HG03135 (cell line): ENCODE results near the gene CYP17A1.
"Not testable (repeated sequence)": the region's sequence is repeated elsewhere in the genome, so short reads cannot be mapped to it uniquely, and the experiment has no call there.

Experiments used
- ATAC-seq: cut with Tn5 transposase; IDR thresholded peaks from one replicate; pipeline ENCODE4 v1.9.1; 2021; ENCODE audit warnings: mild to moderate bottlenecking, moderate library complexity; ENCODE audit not compliant: unreplicated experiment

The CYP17A1 gene, protein sequence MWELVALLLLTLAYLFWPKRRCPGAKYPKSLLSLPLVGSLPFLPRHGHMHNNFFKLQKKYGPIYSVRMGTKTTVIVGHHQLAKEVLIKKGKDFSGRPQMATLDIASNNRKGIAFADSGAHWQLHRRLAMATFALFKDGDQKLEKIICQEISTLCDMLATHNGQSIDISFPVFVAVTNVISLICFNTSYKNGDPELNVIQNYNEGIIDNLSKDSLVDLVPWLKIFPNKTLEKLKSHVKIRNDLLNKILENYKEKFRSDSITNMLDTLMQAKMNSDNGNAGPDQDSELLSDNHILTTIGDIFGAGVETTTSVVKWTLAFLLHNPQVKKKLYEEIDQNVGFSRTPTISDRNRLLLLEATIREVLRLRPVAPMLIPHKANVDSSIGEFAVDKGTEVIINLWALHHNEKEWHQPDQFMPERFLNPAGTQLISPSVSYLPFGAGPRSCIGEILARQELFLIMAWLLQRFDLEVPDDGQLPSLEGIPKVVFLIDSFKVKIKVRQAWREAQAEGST

DNA sequence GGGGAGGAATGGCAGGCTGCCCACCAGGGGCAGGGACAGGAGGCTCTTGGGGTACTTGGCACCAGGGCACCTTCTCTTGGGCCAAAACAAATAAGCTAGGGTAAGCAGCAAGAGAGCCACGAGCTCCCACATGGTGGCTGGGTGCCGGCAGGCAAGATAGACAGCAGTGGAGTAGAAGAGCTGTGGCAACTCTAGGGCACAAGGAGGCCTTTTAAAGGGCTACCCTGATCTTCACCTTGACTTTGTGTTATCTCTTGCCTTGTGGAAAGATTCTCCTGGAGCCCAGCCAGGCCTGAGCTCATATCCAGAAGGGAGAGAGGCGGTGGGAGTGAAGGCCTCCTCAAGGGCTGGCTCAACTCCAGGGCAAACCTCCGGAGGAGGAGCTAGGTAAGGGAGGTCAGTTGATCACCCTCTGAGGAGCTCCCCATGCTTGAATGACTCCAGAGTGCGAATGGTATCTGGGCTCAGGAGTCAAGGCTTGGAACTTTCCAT is at the start of gene CYP17A1:
TSS of gene CYP17A1 (minus strand) at position 184 of the 492 bp plus-strand sequence. CDS start at position 132, 52 bp downstream.
- ATAC-seq = no peak

DNA sequence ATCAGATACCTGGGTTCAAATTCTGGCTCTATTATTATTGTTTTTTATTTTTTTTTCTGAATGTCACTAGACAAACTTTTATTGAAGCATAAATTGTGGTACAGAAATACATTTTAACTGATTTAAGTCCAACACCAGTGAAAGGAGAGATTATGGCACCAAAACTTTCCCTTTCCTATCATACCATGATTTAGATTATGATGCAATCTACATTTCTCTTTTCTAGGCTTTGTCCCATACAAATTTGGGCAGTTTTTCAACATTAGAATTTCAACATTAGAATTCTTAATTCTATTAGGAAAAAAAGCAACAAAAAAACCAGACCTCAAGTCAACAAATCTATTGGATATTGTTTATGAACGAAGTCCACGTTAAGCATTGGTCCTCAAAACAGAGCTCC is 43.0 kb upstream of the CYP17A1 start:
- no peak for ATAC-seq

DNA sequence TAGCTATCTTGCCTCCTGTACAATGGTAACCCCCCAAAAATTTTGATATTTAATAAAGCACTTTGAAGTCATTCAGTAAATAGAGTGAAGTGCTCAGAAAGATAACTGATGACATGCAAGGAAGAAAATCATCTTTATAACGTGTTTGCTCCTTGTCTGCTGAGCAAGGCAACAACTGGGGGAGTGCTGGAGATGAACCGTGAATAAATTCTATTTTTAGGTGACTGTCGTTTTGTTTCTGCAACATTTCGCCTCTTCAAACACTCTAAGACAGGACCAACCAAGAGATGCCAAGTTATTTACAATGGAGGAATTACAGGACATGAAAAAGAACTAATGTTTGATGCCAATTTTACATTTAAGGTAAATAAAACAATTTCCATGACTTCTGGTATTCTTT is 41.4 kb upstream of the CYP17A1 start:
- ATAC-seq = no peak

DNA sequence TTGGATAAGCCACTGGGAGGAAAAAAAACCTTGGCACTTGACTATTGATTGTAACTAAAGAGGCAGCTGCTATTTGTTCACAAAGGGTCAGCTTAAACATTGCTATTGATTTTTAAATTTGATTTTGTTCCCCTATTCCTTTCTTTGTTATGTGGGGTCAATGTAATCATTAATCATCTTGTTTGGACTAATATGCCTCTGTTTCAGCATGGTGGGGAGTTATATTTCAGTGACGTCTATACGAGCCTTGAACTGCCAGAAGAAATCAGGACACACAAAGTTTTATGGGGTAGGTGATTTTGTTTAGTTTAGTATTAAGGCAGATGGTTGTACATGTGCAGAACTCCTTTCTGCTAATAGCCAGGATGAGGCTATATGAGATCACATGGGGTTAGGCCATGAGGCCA is 39.5 kb upstream of the CYP17A1 start:
- no peak for ATAC-seq

DNA sequence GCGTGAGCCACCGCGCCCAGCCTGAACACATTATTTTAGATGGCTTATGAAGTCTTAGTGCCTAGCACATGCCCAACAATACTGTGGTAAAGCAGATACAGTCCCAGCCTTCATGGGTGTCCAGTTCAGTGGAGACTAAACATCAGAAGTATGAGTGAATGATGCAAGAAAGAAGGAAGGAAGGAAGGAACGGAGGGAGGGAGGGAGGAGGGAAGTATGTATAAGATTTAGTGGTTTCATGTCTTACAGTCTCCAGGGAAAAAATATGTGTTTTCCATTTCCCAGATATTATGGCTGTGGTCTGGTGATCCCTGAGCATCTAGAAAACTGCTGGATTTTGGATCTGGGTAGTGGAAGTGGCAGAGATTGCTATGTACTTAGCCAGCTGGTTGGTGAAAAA is 35.0 kb upstream of the CYP17A1 start:
- no peak for ATAC-seq

DNA sequence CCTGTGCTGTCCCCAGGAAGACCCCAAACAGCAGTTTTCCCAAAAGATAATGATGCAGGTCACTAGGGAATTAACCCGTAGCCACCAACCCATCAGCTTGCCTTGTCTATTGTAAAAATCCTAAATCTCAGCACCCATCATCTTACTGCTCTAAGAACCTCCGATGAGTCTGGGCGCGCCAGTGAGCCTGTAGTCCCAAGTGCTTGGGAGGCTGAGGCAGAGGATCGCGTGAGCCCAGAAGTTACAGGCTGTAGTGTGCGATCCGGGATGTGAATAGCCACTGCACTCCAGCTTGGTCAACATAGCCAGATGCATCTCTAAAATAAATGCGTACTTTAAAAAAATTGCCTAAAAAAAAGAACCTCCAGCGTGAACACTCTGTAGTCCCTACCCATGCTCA is 33.0 kb upstream of the CYP17A1 start:
- no peak for ATAC-seq

DNA sequence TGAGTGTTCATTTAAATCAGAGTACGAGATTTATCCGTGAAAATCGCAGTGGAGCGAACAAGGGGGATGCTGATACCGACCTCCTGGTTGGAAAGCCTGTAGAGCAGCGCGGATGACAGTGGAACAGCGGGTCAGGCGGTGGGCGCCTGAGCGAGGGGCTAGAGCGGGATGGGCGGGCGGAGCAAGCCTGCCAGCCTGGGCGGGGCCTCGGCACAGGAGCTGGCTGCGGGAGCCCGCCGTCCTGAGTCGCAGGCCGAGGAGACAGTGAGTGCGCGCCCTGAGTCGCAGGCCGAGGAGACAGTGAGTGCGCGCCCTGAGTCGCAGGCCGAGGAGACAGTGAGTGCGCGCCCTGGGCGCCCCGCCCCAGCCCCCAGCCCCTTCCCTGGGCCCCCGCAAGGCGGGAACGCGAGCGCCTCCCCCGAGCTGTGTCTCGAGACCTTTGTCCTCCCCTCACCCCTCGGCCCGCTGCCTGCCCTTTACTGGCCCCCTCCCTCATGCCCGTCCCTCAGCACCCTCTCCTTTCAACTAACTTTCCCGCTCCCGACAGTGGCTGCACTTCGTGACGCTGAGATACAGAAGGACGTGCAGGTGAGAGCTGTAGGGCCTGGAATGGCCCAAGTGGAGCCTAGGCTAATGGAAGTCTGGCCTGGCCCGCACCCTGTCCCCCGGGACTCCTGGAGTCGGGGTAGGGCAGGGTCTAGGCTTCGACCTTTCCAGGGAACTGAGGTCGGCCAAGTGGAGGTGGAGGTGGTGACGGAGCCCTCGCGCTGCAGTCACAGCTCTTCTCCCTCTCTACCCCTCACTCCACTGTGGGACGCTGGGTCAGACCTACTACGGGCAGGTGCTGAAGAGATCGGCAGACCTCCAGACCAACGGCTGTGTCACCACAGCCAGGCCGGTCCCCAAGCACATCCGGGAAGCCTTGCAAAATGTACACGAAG is 32.3 kb upstream of the CYP17A1 start, which contains the start of gene AS3MT:
TSS of gene AS3MT (plus strand) at position 213 of the 941 bp plus-strand sequence. CDS start at position 336, 123 bp downstream.
- no peak for ATAC-seq

DNA sequence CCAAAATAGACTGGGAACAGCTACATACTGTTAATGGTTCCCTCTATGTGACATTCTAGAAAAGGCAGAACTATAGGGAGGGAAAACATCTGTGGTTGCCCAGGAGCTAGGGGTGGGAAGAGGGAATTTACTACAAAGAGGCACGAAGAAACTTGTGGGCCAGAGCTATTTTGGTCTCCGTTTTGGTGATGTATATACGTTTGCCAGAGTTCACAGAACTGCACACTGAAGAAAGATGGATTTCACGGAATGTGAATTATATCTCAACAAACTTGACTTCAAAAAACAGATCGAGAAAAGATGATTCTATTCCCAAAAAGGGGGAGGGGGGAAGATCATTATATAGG is 31.7 kb upstream of the CYP17A1 start:
- ATAC-seq = no peak

DNA sequence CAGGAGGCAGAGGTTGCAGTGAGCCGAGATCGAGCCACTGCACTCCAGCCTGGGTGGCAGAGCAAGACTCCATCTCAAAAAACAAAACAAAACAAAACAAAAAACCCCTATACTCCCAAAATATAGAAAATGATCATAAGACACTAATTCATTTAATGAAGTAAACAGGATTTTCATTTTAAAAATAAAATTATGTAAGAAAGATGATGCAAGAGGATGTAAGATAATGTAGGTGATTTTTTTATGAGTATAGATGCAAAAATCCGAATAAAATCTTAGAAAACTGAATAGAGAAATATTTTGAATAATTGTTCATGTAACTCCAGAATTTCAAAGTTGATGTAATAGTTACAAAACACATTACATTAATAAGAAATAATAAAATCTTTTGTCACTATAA is 28.4 kb upstream of the CYP17A1 start:
- no peak for ATAC-seq

DNA sequence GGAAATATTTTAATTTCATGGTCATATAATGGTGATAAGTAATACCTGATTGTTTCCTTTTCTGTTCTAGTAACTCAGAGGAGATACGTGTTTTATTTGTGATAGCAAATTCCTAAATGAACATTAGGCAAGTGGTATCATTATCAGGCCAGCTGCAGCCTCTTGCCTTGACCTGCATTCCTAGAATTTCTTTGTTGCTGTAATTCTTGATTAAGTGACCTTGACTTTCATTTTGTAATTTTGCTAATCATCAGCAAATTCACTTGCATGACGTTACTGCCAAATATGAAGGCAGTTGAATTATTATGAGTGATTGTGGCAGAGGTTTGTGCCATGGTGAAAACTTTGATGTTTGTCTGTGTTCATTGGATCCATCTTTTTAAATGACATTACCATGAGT is 26.4 kb upstream of the CYP17A1 start:
- ATAC-seq = no peak

DNA sequence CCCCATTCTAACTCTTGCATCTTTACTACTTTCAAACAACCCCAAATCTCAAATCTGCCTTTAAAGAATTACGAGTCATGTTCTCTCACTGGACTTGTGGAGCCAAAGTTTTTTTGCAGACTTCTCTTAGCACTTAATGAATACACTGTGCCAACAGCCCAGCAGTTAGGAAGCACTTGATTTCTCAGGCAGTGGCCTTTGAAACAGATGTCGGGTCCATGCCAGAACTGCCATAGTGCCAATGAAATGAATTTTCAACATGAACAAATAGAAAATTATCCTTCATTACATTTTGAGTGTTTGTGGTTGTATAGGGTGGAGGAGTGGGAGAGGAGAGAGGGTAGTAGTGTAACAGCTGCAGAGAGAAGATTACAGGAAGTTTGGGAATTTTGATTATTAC is 22.7 kb upstream of the CYP17A1 start:
- ATAC-seq = no peak

DNA sequence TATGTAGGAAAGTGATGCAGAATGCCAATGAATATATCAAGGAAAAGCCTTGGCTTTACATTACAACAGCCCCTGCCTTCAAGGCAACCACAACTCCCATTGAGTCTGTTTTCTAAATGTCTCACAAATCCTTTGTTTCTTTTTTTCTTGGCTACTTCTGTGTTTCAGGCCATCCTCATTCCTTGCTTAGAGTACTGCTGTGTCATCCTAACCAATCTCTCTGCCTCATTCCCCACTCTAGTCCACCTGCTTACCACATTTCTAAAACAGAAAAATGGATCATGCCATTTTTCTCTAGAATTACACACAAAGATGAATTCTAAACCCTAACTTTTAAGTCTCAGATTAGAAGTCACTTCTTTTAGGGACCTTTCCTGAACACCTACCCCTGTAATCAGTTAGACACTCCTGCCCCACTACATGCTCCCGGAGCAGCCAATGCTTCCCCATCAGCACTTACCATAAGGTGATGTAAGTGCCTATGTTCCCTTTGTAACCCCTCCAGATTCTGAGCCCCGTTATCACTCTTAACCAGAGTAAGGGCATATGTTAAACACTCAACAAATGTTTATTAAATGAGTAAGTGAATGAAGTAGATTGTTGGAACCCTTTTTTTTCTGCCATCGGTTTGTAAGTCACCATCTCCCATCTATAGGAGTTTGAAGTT is 19.7 kb upstream of the CYP17A1 start:
- ATAC-seq = no peak

DNA sequence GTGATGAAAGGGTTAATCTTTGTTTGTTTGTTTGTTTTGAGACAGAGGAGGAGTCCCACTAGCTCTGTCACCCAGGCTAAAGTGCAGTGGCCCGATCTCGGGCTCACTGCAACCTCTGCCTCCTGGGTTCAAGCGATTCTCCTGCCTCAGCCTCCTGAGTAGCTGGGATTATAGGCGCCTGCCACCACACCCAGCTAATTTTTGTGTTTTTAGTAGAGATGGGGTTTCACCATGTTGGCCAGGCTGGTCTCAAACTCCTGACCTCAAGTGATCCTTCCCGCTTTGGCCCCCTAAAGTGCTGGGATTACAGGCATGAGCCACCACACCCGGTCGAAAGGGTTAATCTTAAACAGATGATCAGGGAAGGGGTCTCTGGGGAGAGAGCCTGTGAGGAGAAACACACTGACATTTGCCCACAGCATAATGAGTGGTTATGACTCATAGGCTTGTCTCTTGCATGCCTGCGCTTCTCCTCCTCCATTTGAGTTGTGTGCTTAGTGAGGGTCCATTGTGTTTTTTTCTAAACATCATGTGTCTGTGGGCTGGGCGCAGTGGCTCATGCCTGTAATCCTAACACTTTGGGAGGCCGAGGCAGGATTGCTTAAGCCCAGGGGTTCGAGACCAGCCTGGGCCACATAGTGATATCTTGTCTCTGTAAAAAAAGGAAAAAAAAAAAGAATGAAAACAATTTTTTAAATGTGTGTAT is 18.7 kb upstream of the CYP17A1 start:
- ATAC-seq = not testable (repeated sequence)

DNA sequence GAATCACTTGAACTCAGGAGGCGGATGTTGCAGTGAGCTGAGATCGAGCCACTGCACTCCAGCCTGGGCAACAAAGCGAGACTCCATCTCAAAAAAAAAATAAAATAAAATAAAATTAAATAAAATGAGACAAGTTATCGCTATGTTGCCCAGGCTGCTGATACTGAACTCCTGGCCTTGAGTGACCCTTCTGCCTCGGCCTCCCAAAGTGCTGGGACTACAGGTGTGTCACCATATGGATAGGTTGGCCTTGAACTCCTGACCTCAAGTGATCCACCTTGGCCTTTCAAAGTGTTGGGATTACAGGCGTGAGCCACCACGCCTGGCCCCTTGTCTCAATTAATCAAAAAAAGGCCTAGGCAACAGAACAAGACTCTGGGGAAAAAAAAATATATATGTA is 16.0 kb upstream of the CYP17A1 start:
- not testable (repeated sequence) for ATAC-seq

DNA sequence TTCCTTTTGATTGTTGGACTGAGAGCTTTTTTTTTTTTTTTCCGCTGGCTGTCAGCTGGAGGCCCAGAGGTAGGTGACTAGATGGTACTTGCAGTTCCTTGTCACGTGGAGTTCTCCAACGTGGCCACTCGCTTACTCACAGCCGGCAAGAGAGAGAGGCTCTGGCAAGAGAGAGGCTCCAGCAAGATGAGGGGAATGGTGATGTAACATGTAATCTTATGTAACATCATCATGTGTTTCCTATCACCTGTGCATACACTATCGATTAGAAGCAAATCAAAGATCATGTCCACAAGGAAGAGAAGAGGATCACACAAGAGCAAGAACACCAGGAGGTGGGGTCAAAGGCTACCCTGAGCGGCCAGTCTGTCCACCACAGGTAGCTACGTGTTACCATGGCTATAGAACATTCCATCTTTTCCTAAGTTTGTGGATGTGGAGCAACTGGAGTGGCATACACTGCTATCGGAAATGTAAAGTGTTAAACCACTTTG is 12.9 kb upstream of the CYP17A1 start:
- no peak for ATAC-seq

DNA sequence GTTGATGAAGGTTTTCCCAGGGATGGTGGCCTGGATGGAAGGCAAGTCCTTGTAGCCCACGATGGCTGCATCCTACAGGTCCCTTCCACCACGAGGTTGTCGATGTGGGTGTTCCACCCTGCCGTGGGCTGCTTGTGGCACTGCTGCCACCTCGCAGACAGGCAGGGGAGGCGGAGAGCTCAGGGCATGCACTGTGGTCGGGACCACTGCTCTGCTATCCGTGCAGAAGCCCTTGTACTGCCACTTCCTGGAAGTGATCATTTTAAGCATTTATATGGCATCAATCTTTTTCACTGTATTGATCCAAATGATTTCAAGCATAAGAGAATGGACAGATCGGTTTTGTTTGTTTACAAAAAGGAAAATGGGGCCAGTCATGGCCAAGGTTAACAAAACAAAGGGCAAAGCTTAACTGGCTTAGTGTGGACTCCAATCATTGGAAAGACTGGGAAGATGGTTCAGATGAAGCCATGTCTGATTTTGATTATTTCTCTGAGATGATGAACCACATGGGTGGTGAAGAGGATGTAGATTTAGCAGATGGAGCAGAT is 8.2 kb upstream of the CYP17A1 start:
- no peak for ATAC-seq

DNA sequence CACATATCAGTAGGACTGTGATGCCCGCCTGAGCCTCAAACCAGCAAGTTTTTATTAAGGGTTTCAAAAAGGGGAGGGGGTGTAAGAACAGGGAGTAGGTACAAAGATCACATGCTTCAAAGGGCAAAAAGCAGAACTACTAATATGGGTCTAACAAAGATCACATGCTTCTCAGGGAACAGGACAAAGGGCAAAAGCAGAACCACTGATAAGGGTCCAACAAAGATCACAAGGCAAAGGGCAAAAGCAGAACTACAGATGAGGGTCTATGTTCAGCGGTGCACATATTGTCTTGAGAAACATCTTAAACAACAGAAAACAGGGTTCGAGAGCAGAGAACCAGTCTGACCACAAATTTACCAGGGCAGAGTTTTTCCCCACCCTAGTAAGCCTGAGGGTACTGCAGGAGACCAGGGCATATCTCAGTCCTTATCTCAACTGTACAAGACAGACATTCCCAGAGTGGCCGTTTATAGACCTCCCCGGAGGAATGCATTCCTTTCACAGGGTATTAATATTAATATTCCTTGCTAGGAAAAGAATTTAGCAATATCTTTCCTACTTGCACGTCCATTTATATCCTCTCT is 7.1 kb upstream of the CYP17A1 start:
- not testable (repeated sequence) for ATAC-seq

DNA sequence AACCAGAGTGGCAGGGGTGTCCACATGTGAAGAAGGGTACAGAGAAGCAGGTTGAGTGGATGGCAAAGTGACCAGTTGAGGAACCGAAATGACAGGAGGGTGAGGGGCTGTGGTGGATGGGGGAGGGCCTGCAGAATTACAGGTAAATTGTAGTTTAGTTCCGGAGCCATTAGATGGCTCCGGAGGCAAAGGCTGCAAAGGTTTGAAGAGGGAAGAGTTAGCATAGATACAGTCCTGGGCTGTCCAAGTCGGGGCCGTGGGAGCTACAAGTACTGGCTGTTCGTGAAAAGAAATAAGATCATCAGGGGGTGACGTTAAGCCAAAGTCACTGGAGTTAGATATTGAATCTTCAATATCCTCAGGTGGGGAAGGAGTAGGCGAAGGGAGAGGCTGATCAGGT is 5.9 kb upstream of the CYP17A1 start:
- not testable (repeated sequence) for ATAC-seq

DNA sequence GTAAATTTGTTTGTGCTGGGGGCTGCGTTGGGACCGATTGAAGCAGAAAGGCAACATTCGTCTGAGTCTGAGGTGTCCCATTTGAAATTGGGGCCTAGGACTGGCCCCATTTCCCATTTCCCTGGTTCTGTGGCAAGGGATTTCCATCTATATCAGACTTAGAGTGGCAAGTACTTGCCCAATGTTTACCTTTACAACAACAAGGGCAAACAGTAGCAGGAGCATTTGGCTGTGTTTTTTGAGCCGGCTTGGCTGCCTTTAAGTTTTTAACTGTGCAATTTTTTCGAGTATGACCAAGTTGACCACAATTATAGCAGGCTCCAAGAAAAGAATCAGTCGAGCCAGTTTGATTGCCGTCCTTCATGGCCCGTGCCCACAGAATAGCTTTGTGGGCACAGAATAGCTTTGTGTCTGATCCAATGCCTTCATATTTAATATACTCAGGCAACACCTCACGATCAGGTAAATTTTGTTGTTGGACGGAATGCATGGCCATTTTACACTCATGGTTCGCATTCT is 4.7 kb upstream of the CYP17A1 start:
- no peak for ATAC-seq
